ENCODE results near the gene MDM1.

Gene MDM1

DNA sequence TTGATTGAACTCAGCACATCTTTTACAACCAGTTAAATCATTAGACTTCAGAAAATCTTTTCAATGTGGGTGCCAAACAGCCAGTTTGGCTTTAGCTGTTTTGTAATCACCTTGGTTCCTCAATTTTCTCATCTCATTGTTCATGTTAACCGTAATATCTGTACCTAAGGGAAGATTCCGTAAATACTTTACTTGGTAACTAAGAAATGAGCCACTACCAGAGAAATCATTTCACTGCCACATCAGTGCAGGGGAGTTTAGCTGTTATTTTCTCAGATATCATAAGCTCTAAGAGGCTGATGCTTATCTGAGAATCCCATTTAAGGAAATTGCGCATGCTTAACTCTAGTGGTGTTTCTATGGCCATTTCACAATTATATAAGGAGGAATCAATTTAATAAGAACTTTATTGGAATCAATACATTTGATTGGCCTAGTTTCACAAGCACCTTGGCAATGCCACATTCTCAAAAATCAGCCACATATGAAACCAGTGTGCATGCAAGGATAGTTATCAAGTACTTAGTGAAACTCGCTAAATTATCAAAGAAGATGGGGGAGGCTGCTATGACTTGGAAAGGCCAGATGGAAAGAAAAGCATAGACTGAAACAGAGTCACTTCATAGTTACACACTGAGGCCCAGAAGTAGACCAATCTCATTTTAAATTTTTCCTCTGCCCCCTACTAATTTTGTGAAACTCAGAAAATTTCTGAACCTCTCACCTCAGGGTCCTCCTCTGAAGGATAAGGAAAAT, 50.7 kb downstream of the MDM1 start:
- DNase-seq (ENCODE audit: extremely low read depth in 1 of 2, low read depth in 1 of 2), result no peak

DNA sequence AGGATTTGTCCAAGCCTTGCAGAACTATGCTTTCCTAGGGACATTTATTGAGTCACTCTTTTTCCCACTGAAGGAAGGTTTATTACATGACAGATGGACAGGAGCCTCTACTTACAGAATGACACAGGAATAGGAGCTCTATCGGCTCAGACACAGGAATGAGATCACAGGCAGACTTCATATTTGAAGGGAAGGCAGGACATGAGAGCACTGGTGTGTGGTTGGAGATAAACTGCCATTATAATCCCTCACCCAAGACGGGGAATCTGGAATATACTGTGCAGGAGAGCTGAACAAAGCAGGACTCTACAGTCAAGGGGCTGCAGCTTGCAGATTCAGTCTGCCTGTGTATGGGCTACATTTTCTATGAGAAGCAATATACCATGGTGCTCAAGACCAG, 51.9 kb downstream of the MDM1 start:
- DNase-seq (ENCODE audit: extremely low read depth in 1 of 2, low read depth in 1 of 2), result no peak

GRCh38 chr12:68279227-68280054, 52.7 kb downstream of the MDM1 start:
- DNase-seq (ENCODE audit: extremely low read depth in 1 of 2, low read depth in 1 of 2), result no peak

DNA sequence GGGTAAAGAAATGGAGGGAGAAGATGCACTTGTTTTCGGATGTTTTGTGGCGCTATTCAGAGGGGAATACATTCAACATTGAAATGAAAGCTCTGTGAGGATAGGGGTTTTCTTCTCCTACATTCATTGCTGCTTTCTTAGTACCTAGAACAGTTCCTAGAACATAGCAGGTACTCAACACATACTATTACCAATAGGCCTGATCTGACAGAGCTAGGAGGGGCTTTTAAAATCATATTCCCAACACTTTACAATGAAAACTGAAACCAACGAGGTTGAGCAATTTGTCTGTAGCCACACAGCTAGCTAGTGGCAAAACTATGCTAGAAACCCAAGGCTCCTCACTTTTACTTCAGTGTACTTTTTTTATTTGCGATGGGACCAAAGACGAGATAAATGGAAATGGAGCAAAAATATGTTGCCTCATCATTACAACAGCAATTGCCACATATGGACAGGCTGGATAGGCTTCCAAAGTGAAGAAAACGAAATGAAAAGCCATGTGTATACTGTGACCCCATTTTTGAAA, 55.7 kb downstream of the MDM1 start:
- DNase-seq (ENCODE audit: extremely low read depth in 1 of 2, low read depth in 1 of 2), result no peak

DNA sequence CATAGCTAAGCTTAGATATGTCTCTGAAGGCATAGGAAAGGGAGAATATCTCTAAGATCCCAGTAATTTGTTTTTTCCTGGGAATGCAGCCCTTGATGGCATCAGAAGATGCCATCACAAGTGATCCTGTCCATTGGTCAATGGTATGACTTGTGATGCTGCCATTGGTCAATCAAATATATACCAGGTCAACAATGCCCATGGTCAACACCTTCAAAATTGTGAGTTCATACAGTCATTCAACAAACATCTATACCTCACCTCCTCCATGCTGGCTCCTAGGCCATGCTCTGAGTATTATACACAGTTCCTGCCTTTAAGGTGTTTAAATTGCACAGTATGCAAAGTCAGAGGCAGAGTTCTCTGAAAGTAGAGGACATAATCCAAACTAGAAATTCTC, 59.4 kb downstream of the MDM1 start:
- no peak for DNase-seq (ENCODE audit: extremely low read depth in 1 of 2, low read depth in 1 of 2)

DNA sequence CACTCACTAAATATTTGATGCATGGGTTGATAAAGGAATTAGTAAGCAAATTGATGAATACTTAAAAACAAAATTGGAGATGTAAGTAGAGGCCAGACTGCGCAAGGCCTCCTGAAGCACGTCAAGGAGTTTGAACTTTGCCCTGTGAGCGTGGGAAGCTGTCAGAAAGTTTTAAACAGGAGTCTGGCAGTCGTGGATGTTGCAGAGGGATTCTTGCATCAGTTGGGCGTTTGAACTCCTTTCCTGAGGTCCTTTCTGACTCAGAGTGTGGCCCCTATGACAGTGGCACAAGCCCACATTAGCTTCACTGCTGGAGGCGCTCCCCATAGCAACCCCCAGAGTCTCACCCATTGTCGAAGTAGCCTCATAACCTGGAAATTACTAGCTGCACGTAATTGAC, 60.8 kb downstream of the MDM1 start:
- DNase-seq (ENCODE audit: extremely low read depth in 1 of 2, low read depth in 1 of 2), result no peak

DNA sequence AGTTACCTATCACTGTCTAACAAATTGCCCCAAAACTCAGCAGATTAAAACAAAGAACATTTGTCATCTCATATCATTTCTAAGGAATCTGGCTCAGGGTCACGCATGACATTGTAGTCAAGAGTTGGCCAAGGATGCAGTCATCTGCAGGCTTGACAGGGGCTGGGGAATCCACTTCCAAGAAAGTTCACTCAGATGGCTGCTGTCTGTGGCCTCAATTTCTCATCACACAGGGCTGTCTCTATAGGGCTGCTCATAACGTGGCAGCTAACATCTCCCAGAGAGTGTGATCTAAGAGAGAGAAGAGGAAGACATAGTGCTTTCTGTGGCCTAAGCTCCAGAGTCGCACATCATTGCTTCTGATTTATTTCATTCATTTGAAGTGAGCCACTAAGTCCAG, 61.8 kb downstream of the MDM1 start:
- DNase-seq (ENCODE audit: extremely low read depth in 1 of 2, low read depth in 1 of 2), result no peak

GRCh38 chr12:68269779-68270178, 62.4 kb downstream of the MDM1 start:
- DNase-seq (ENCODE audit: extremely low read depth in 1 of 2, low read depth in 1 of 2), result no peak

GRCh38 chr12:68268967-68269366, 63.2 kb downstream of the MDM1 start:
- no peak for DNase-seq (ENCODE audit: extremely low read depth in 1 of 2, low read depth in 1 of 2)

GRCh38 chr12:68267892-68268396, 64.2 kb downstream of the MDM1 start:
- DNase-seq (ENCODE audit: extremely low read depth in 1 of 2, low read depth in 1 of 2), result no peak

DNA sequence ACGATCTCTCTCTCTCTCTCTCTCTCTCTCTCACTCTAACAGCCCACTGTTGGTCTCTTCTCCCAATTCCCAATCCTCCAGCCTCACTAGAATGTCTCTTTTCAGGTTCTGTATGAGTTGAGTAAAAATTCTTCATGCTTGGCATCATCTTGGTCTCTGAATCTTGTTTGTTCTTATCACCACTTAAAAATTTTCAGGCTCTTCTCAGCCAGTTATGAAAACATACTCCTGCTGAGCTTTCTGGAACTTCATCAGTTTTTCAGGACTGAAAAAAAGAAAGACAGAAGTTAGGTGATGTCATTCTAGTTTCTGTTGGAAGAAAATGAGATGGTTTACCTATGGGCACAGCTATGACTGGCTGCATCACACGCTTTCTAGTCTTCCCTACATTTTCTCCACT, 67.3 kb downstream of the MDM1 start:
- no peak for DNase-seq (ENCODE audit: extremely low read depth in 1 of 2, low read depth in 1 of 2)

- DNase-seq (ENCODE audit: extremely low read depth in 1 of 2, low read depth in 1 of 2), result no peak
These were observed 67.9 kb downstream of the MDM1 start for GRCh38 chr12:68264158-68264855.

- DNase-seq (ENCODE audit: extremely low read depth in 1 of 2, low read depth in 1 of 2), result no peak
These were observed 68.8 kb downstream of the MDM1 start for GRCh38 chr12:68263366-68263765.

DNA sequence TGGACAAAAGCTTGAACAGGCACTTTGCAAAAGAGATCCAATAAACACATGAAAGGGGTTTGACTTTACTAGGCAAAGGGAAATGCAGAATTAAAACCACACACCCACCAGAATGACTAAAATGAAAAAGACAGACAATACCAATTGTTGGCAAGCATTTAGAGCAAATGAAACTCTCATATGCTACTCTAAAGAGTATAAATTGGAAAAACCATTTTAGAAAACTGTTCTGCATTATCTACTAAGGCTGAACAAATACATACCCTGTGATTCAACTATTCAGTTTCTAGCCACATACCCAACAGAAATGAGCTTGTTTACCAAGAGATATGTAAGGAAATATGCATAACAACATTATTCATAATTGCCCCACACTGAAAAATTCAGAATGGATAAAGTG, 70.3 kb downstream of the MDM1 start:
- DNase-seq (ENCODE audit: extremely low read depth in 1 of 2, low read depth in 1 of 2), result no peak

GRCh38 chr12:68260153-68260552, 72.0 kb downstream of the MDM1 start:
- DNase-seq (ENCODE audit: extremely low read depth in 1 of 2, low read depth in 1 of 2), result no peak

DNA sequence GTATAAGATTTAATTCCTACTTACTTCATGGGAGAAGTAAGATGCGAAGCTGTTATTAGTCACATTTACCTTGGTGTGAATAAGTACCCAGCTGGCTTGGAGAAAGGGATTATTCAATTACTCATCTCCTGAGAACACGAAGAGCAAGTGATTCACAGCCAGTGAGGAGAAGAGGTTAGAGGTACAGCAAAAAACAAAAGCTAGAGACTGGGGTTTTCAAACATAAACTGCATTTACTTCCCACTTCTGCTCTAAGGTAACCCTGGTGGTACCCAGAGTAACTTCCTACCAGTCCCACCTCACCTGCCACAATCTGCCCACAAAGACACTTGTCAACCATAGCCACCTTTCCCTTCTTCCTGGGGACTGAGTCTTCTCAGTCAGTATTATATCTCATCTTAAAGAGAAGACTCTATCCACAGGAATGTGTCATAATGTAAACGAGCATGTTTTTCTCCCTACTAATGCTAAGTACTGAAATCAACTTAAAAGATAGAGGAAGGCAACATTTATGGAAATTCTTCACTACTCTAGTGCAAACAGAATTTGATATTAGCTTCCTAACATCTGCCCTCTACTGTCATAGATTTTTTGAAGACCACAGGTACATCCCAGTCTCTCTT, 72.7 kb downstream of the MDM1 start:
- no peak for DNase-seq (ENCODE audit: extremely low read depth in 1 of 2, low read depth in 1 of 2)

GRCh38 chr12:68253504-68253903, 78.7 kb downstream of the MDM1 start, which contains the start of gene IL22:
Gene IL22, minus strand, starts transcription at chr12:68253604. Its CDS starts 156 bp downstream, at chr12:68253448.
- DNase-seq (ENCODE audit: extremely low read depth in 1 of 2, low read depth in 1 of 2), result no peak

GRCh38 chr12:68252077-68252476, 80.1 kb downstream of the MDM1 start:
- DNase-seq (ENCODE audit: extremely low read depth in 1 of 2, low read depth in 1 of 2), result no peak

- no peak for DNase-seq (ENCODE audit: extremely low read depth in 1 of 2, low read depth in 1 of 2)
These were observed 81.7 kb downstream of the MDM1 start for GRCh38 chr12:68250454-68250853.

DNA sequence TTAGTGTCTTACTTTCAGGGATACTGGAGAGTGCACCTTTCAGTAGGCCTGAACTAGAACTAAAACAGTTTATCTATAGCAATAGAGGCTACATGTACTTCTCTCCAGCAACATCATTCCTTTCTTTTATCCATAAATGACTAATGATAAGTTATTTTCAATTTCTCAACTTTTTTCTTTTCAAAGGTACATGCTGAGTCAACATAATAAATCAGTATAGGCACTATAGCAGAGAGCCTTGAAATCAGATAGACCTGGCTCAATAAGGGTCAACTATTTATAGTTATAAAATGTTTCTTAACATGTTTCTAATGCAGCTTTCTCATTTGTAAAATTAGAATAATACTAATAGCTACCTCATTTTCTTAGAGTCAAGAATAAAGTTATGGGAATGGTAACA, 84.4 kb downstream of the MDM1 start:
- no peak for DNase-seq (ENCODE audit: extremely low read depth in 1 of 2, low read depth in 1 of 2)

DNA sequence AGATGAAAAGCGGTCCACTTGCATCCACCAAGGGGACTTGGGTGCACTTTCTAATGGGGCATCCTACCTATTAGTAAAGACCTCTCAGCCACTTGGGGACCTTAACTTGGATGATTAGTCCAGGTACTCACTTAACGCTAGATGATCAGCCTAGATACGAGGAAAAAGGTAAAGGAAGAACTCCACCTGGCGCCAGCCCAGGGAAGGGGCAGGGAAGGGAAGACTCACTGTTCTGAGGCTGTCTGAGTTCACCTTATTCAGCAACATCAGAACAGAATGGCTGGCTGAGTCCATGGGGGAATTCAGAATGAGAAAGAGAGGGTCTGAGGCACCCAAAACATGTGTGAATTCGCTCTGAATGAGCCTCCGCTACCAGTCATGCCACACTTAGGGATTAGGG, 85.8 kb downstream of the MDM1 start:
- no peak for DNase-seq (ENCODE audit: extremely low read depth in 1 of 2, low read depth in 1 of 2)

Measured in activated CD8-positive, alpha-beta memory T cell treated with anti-CD3 and anti-CD28 coated beads for 1 hour (primary cell).